K562 (cell line): ENCODE data around the gene DIPK1B. TPM values are rescaled to one million over a fixed set of nuclear protein-coding genes. Genes with fewer than 3 reads are reported as not detected.

Experiments
- CTCF ChIP-seq, 3 experiments: IDR thresholded peaks in 2 of 3; conservative IDR thresholded peaks in 1 of 3; 2 replicates each; pipeline ENCODE4 v1.5.1; 2011 to 2012; ENCODE audit warnings: low read length in 3 of 3, mild to moderate bottlenecking in 3 of 3, control low read depth in 2 of 3, improper control_type of control experiment in 1 of 3, inconsistent platforms in 1 of 3, low read depth in 1 of 3, mixed read lengths in 1 of 3, moderate library complexity in 1 of 3; ENCODE audit not compliant: insufficient read depth in 2 of 3
- E2F4 ChIP-seq: sonication (generic); formaldehyde crosslinking; IDR thresholded peaks from 2 replicates; pipeline ENCODE4 v1.8.0; 2022; ENCODE audit warnings: mild to moderate bottlenecking, low read depth, missing genetic modification reagents
- FIP1L1 ChIP-seq: fragments of 200-400 bp; formaldehyde crosslinking; IDR thresholded peaks from 2 replicates; pipeline ENCODE4 v1.6.1; 2018; ENCODE audit warnings: mild to moderate bottlenecking, low read depth, low read length; ENCODE audit not compliant: poor library complexity, severe bottlenecking
- GABPA ChIP-seq: fragments of 200-800 bp; sonication (Bioruptor generic); conservative IDR thresholded peaks from 2 replicates; pipeline ENCODE4 v1.6.1; 2016; ENCODE audit warnings: low read depth, missing genetic modification characterization, missing compliant biosample characterization
- GABPB1 ChIP-seq: sonication (generic); formaldehyde crosslinking; IDR thresholded peaks from 2 replicates; pipeline ENCODE4 v1.8.0; 2022; ENCODE audit warnings: mild to moderate bottlenecking, missing genetic modification reagents
- GTF2A2 ChIP-seq: IDR thresholded peaks from 2 replicates; pipeline ENCODE4 v1.6.1; 2016; ENCODE audit warnings: mild to moderate bottlenecking, missing genetic modification characterization, missing compliant biosample characterization
- HINFP ChIP-seq: fragments of 450-650 bp; conservative IDR thresholded peaks from 2 replicates; pipeline ENCODE4 v1.6.1; 2016; ENCODE audit warnings: missing genetic modification characterization, low read depth, mild to moderate bottlenecking, control low read depth, missing compliant biosample characterization
- HSF4 ChIP-seq: fragments of 250-450 bp; sonication (Bioruptor Pico); IDR thresholded peaks from 2 replicates; pipeline ENCODE4 v2.1.2; 2022; ENCODE audit warnings: mild to moderate bottlenecking, moderate library complexity, borderline replicate concordance
- KAT7 ChIP-seq: sonication (generic); formaldehyde crosslinking; IDR thresholded peaks from 2 replicates; pipeline ENCODE4 v1.8.0; 2022; ENCODE audit warnings: missing genetic modification reagents, mild to moderate bottlenecking, borderline replicate concordance
- NR1H2 ChIP-seq: sonication (generic); formaldehyde crosslinking; IDR thresholded peaks from 2 replicates; pipeline ENCODE4 v1.4.0; 2020; ENCODE audit warnings: mild to moderate bottlenecking, missing genetic modification reagents
- PHB2 ChIP-seq: fragments of 450-650 bp; IDR thresholded peaks from 2 replicates; pipeline ENCODE4 v1.6.1; 2017; ENCODE audit warnings: low read depth
- RBM17 ChIP-seq: fragments of 200-400 bp; formaldehyde crosslinking; IDR thresholded peaks from 2 replicates; pipeline ENCODE4 v1.6.1; 2017; ENCODE audit warnings: low read depth, mild to moderate bottlenecking, low read length, borderline replicate concordance
- SIRT6 ChIP-seq: IDR thresholded peaks from one replicate; pipeline ENCODE4 v1.6.1; 2012; ENCODE audit warnings: low read depth, mild to moderate bottlenecking, control low read depth, inconsistent platforms, low read length, moderate library complexity
- SMAD4 ChIP-seq: fragments of 250-450 bp; sonication (Bioruptor Pico); conservative IDR thresholded peaks from 2 replicates; pipeline ENCODE4 v1.8.0; 2021; ENCODE audit warnings: inconsistent platforms, mild to moderate bottlenecking, moderate library complexity
- SREBF2 ChIP-seq: sonication (generic); formaldehyde crosslinking; IDR thresholded peaks from 2 replicates; pipeline ENCODE4 v1.4.0; 2020; ENCODE audit warnings: mild to moderate bottlenecking, missing genetic modification reagents
- STAT6 ChIP-seq: sonication (generic); formaldehyde crosslinking; IDR thresholded peaks from 2 replicates; pipeline ENCODE4 v1.8.1; 2023; ENCODE audit warnings: mild to moderate bottlenecking, missing genetic modification reagents
- TCF7L2 ChIP-seq: fragments of 150-350 bp; IDR thresholded peaks from 2 replicates; pipeline ENCODE4 v1.6.1; 2016; ENCODE audit warnings: low read depth, mild to moderate bottlenecking, low read length, moderate library complexity
- polyA plus RNA-seq, 8 experiments: library from polyadenylated mRNA; depleted of rRNA in 4 of 8; stranded (reverse) in 5 of 8; unstranded in 3 of 8; fragments of >200 nt; fragmentation: Nextera tagmentation in 2 of 8; fragmentation: Illumina TruSeq in 1 of 8; extraction: Ambion mirVana in 2 of 8; extraction: Trizol in 1 of 8; gene quantifications; 2 replicates each; pipeline versions ENCODE4 v1.2.1 to v1.2.3, GENCODE V29; 2011 to 2014; ENCODE audit warnings: inconsistent platforms in 1 of 8, missing spikeins in 1 of 8
- total RNA-seq, 7 experiments: library from RNA; depleted of rRNA in 6 of 7; stranded (reverse); fragments of >200 nt in 6 of 7; fragmentation: Illumina TruSeq in 2 of 7; extraction: Trizol in 2 of 7; gene quantifications; 2 replicates each; pipeline versions ENCODE4 v1.2.1 to v1.2.3, GENCODE V29; 2011 to 2021; ENCODE audit warnings: low replicate concordance in 1 of 7

Gene DIPK1B
- total and polyA plus RNA-seq, 9 of the 15 experiments (the other 6 are each of a cell fraction or from before 2014, with no cell fraction given) = 0.08 to 22.3 (median 5.9) TPM

GRCh38 chr9:136670576-136671253, 41.7 kb upstream of the DIPK1B start (continued):
- TF ChIP-seq E2F4 (CRISPR knock-in tag) (no peak), SIRT6 (no peak), PHB2 (no peak), SREBF2 (CRISPR knock-in tag) (no peak), FIP1L1 (peak; percentile 93), NR1H2 (CRISPR knock-in tag) (no peak), CTCF (IDR thresholded peaks at IDR 0.05 in 2 of 3, conservative IDR thresholded peaks at IDR 0.05 in 1 of 3; ENCODE audit: insufficient read depth in 2 of 3, low read depth in 1 of 3, low read length in 3 of 3) (no peak), HSF4 (CRISPR knock-in tag) (no peak), GTF2A2 (tag) (no peak), KAT7 (CRISPR knock-in tag) (no peak), GABPB1 (CRISPR knock-in tag) (no peak), TCF7L2 (no peak), GABPA (tag) (no peak), SMAD4 (CRISPR knock-in tag) (no peak), STAT6 (CRISPR knock-in tag) (no peak), HINFP (tag) (no peak), RBM17 (no peak)
